MCF 10A (cell line): ENCODE data around the gene OR1F1. TPM values are rescaled to one million over a fixed set of nuclear protein-coding genes. Genes with fewer than 3 reads are reported as not detected.

ENCODE experiments used
- BruUV-seq: library from RNA; stranded (reverse); fragments of 400-500 nt; replicated peaks from 2 replicates; lab custom pipeline; 2021; lab: Mats Ljungman, UMichigan
- CTCF ChIA-PET: fragments of 300-600 bp; sonication (Branson Sonifier 250); formaldehyde crosslinking; extraction: SDS; loops from one replicate; lab custom pipeline; 2021; ENCODE audit warnings: antibody characterized with exemption, inconsistent platforms; lab: Yijun Ruan, JAX
- POLR2A ChIA-PET: fragments of 300-600, 350-650 bp; sonication (Branson Sonifier 250); formaldehyde crosslinking; extraction: SDS; loops from one replicate; lab custom pipeline; 2020; ENCODE audit warnings: antibody characterized with exemption, inconsistent platforms; lab: Yijun Ruan, JAX
- DNase-seq: peaks from one replicate; pipeline ENCODE4 v3.0.0-alpha.2; 2018; ENCODE audit not compliant: unreplicated experiment
- H3K27ac Mint-ChIP-seq: one replicate; pipeline ENCODE4 v1.8.0; 2022; ENCODE audit warnings: mild to moderate bottlenecking, low read depth, mixed read lengths; ENCODE audit not compliant: unreplicated experiment
- H3K27me3 Mint-ChIP-seq: one replicate; pipeline ENCODE4 v1.8.0; 2022; ENCODE audit warnings: mixed read lengths; ENCODE audit not compliant: insufficient read depth, unreplicated experiment
- H3K36me3 Mint-ChIP-seq: one replicate; pipeline ENCODE4 v1.8.0; 2022; ENCODE audit warnings: mild to moderate bottlenecking, moderate library complexity, mixed read lengths; ENCODE audit not compliant: insufficient read depth, unreplicated experiment
- H3K4me1 Mint-ChIP-seq: one replicate; pipeline ENCODE4 v1.8.0; 2022; ENCODE audit warnings: mixed read lengths; ENCODE audit not compliant: insufficient read depth, unreplicated experiment
- H3K4me3 Mint-ChIP-seq: one replicate; pipeline ENCODE4 v1.8.0; 2022; ENCODE audit warnings: mild to moderate bottlenecking, moderate library complexity, mixed read lengths; ENCODE audit not compliant: unreplicated experiment
- H3K9me3 Mint-ChIP-seq: one replicate; pipeline ENCODE4 v1.8.0; 2022; ENCODE audit warnings: mixed read lengths; ENCODE audit not compliant: unreplicated experiment
- CTCF ChIP-seq: fragments of 200-600 bp; IDR thresholded peaks from one replicate; pipeline ENCODE4 v1.8.0; 2022; ENCODE audit warnings: antibody characterized with exemption, mild to moderate bottlenecking; ENCODE audit not compliant: unreplicated experiment
- intact Hi-C: fragments of 100-400 bp; cut with micrococcal nuclease; formaldehyde crosslinking; loops from 2 replicates; pipeline ENCODE4 v1.14.1; 2022
- total RNA-seq: library from RNA; stranded (reverse); gene quantifications from 2 replicates; pipeline ENCODE4 v1.2.3, GENCODE V29; 2022

OR1F1 gene
- total RNA-seq, 1 experiment from 2014 or later = not detected

DNA sequence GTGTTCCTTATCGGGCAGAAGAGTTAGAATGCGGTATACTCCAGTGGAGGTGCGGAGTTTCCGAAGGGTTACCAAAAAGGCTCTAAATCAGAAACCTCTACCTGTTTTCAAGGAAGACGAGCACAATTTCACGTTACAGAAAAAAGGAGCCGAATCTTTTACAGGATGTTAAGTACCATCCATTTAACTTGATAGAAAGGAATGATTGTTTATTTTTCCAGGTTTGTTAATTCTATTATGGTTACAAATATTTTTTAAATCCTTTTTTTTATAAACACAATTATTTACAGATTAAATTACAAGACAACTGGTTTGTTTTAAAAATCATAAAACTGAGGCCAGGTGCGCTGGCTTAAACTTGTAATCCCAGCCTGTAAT, 35.0 kb upstream of the OR1F1 start:
- Mint-ChIP-seq H3K36me3 (peaks cover 44% of the 10 kb centered on the region), H3K27ac (no peak overlapping the region)

GRCh38 chr16:3155181-3155580, 32.8 kb upstream of the OR1F1 start:
- ChIA-PET POLR2A (interaction anchor here (1.4 kb wide), 1 partner anchor 128 kb away, joined by 3 read pairs; the partner anchor contains the start of gene ZNF263), CTCF (interaction anchor here (0.7 kb wide), 2 partner anchors 12 to 14 kb away, joined by 3 to 4 read pairs; no protein-coding TSS in a partner anchor)
- BruUV-seq = no TSS peak
- intact Hi-C loops = no loop called here
- no peak for DNase-seq
- no peak overlapping the region for H3K4me3 Mint-ChIP-seq
- H3K27ac Mint-ChIP-seq = no peak overlapping the region
- H3K36me3 Mint-ChIP-seq = peaks cover 57% of the 10 kb centered on the region
- H3K4me1 Mint-ChIP-seq = peaks cover 10% of the 10 kb centered on the region
- no peaks in the 10 kb centered on the region for H3K9me3 Mint-ChIP-seq
- no peak for TF ChIP-seq CTCF
- H3K27me3 Mint-ChIP-seq = no peaks in the 10 kb centered on the region

More for the DNA sequence above, 35.0 kb upstream of the OR1F1 start:
- ChIA-PET CTCF (interaction anchor here (0.6 to 6.8 kb wide), 5 partner anchors 22 to 227 kb away, joined by 3 to 75 read pairs (median 3); partner anchors contain the start of gene ZNF213), POLR2A (interaction anchor here (0.6 to 3.7 kb wide), 5 partner anchors 16 to 1402 kb away, joined by 3 to 31 read pairs (median 4); partner anchors contain the start of gene ZNF213)
- BruUV-seq = no TSS peak
- Mint-ChIP-seq H3K9me3 (no peaks in the 10 kb centered on the region), H3K4me1 (peaks cover 10% of the 10 kb centered on the region), H3K4me3 (peak overlapping the region; percentile 83), H3K27me3 (no peaks in the 10 kb centered on the region)
- TF ChIP-seq CTCF = no peak
- intact Hi-C loops = loop anchor here (1.0 to 2.0 kb wide), 2 partner anchors 14 to 347 kb away; no protein-coding TSS in a partner anchor
- no peak for DNase-seq

- Mint-ChIP-seq H3K4me1 (peaks cover 10% of the 10 kb centered on the region), H3K4me3 (no peak overlapping the region), H3K27ac (no peak overlapping the region), H3K27me3 (no peaks in the 10 kb centered on the region), H3K9me3 (no peaks in the 10 kb centered on the region), H3K36me3 (peaks cover 49% of the 10 kb centered on the region)
- BruUV-seq = no TSS peak
- DNase-seq = no peak
- ChIA-PET CTCF (interaction anchor here (0.6 to 0.7 kb wide), 2 partner anchors 13 to 193 kb away, joined by 3 read pairs; no protein-coding TSS in a partner anchor), POLR2A (no interaction called here)
- TF ChIP-seq CTCF = no peak
- intact Hi-C loops = no loop called here
Observed at GRCh38 chr16:3155972-3156371, 32.0 kb upstream of the OR1F1 start.

GRCh38 chr16:3157229-3158025, 30.6 kb upstream of the OR1F1 start:
- BruUV-seq = TSS peak; percentile 94
- Mint-ChIP-seq H3K4me1 (peaks cover 5% of the 10 kb centered on the region), H3K36me3 (peaks cover 44% of the 10 kb centered on the region), H3K27ac (peak overlapping the region; percentile 98), H3K27me3 (no peaks in the 10 kb centered on the region), H3K4me3 (peak overlapping the region; percentile 83), H3K9me3 (no peaks in the 10 kb centered on the region)
- TF ChIP-seq CTCF = no peak
- CTCF ChIA-PET = interaction anchor here (0.7 to 4.0 kb wide), 7 partner anchors 11 to 127 kb away, joined by 3 to 20 read pairs (median 5); partner anchors contain the start of gene ZNF213
- intact Hi-C loops = loop anchor here (1.0 to 2.0 kb wide), 3 partner anchors 7 to 31 kb away; partner anchors contain the start of gene OR1F1
- POLR2A ChIA-PET = interaction anchor here (0.6 to 3.6 kb wide), 14 partner anchors 15 to 889 kb away, joined by 3 to 56 read pairs (median 7); partner anchors contain the start of genes ZNF174, ZNF200, ZNF213 and ZNF263
- DNase-seq = peak; percentile 87
